H1 (cell line): ENCODE results near the gene ABCF3. TPM values are rescaled to one million over a fixed set of nuclear protein-coding genes. Genes with fewer than 3 reads are reported as not detected.

ENCODE experiments used
- ATF2 ChIP-seq: IDR thresholded peaks from 2 replicates; pipeline ENCODE4 v1.6.1; 2012; ENCODE audit warnings: low read length, inconsistent platforms
- CTCF ChIP-seq, 3 experiments: IDR thresholded peaks; 1 replicate in 2 of 3; 2 replicates in 1 of 3; pipeline versions ENCODE4 v1.5.1 to v1.6.1; 2011; ENCODE audit warnings: low read length in 3 of 3, mild to moderate bottlenecking in 3 of 3, inconsistent platforms in 2 of 3, low read depth in 1 of 3, moderate library complexity in 1 of 3; ENCODE audit not compliant: insufficient read depth in 1 of 3; ENCODE audit errors: control extremely low read depth in 1 of 3
- EZH2 ChIP-seq: fragments of 200-600 bp; sonication (generic); IDR thresholded peaks from 2 replicates; pipeline ENCODE4 v1.7.1; 2012; ENCODE audit warnings: low read depth, mild to moderate bottlenecking, moderate library complexity, low read length, inconsistent platforms; ENCODE audit not compliant: severe bottlenecking
- KDM1A ChIP-seq: fragments of 200-600, 300-600 bp; sonication (generic); IDR thresholded peaks from 2 replicates; pipeline ENCODE4 v1.7.1; 2016; ENCODE audit warnings: mild to moderate bottlenecking, low read length, borderline replicate concordance
- POLR2A ChIP-seq, 2 experiments: IDR thresholded peaks; 1 replicate in 1 of 2; 2 replicates in 1 of 2; pipeline ENCODE4 v1.6.1; 2011; ENCODE audit warnings: low read depth in 2 of 2, low read length in 2 of 2, mild to moderate bottlenecking in 2 of 2; ENCODE audit errors: control extremely low read depth in 1 of 2
- POU5F1 ChIP-seq: IDR thresholded peaks from 2 replicates; pipeline ENCODE4 v1.6.1; 2011; ENCODE audit warnings: low read depth, mild to moderate bottlenecking, low read length, moderate library complexity
- polyA plus RNA-seq, 7 experiments: library from polyadenylated mRNA; depleted of rRNA in 3 of 7; stranded (reverse) in 5 of 7; unstranded in 2 of 7; fragments of >200 nt in 5 of 7; fragments of 200-250 nt in 2 of 7; gene quantifications; 1 replicate in 5 of 7; 2 replicates in 1 of 7; 4 replicates in 1 of 7; pipeline versions ENCODE4 v1.2.1 to v1.2.3, GENCODE V29; 2011 to 2013; ENCODE audit warnings: missing spikeins in 2 of 7, mixed read lengths in 2 of 7
- total RNA-seq: library from RNA; stranded (reverse); fragmentation: NEBNext Ultra II Directional; extraction: Animal tissue kit (Norgen Biotek cat#: 25700); gene quantifications from 2 replicates; pipeline ENCODE4 v1.2.1, GENCODE V29; 2021

ABCF3 gene
- total and polyA plus RNA-seq, 2 of the 8 experiments (the other 6 are each of a cell fraction or from before 2014, with no cell fraction given) = 51.6 to 57.8 TPM

- peak in 2 of 3 experiments; percentile 14 to 15; a peak in 1 of 4 replicates for TF ChIP-seq CTCF (IDR thresholded peaks at IDR 0.05; ENCODE audit: control extremely low read depth in 1 of 3, insufficient read depth in 1 of 3, low read depth in 1 of 3, low read length in 3 of 3)
- TF ChIP-seq POU5F1 = no peak
- TF ChIP-seq ATF2 = no peak
- no peak for TF ChIP-seq POLR2A (IDR thresholded peaks at IDR 0.05; ENCODE audit: control extremely low read depth in 1 of 2, low read depth in 2 of 2, low read length in 2 of 2)
- peak; percentile 62 for TF ChIP-seq EZH2
- TF ChIP-seq KDM1A = no peak
- TF ChIP-seq, all 59 proteins: peak for 7
Measured at GRCh38 chr3:184229394-184230080, 43.5 kb downstream of the ABCF3 start, which contains the start of gene VWA5B2 (continued).
